PC-3 (cell line): ENCODE measurements around the gene FAM163B. TPM values are rescaled to one million over a fixed set of nuclear protein-coding genes. Genes with fewer than 3 reads are reported as not detected.

Experiments used
- ATAC-seq: fragments of 200-7000 bp; cut with Tn5 transposase; 2 replicates; pipeline ENCODE4 v1.9.1; 2020; ENCODE audit warnings: mild to moderate bottlenecking, moderate library complexity
- BruUV-seq: library from RNA; stranded (reverse); fragments of 400-500 nt; replicated peaks from 2 replicates; lab custom pipeline; 2021; lab: Mats Ljungman, UMichigan
- CTCF ChIA-PET: fragments of 300-600 bp; sonication (Branson Sonifier 250); formaldehyde crosslinking; loops from one replicate; lab custom pipeline; 2022; ENCODE audit warnings: antibody characterized with exemption; lab: Charles Lee
- POLR2A ChIA-PET: fragments of 300-600 bp; sonication (Branson Sonifier 250); formaldehyde crosslinking; loops from one replicate; lab custom pipeline; 2022; ENCODE audit warnings: antibody characterized with exemption; ENCODE audit not compliant: unreplicated experiment; lab: Charles Lee
- DNase-seq: peaks from one replicate; pipeline ENCODE4 v3.0.0-alpha.2; 2015
- H2AFZ ChIP-seq: fragments of 300-600 bp; sonication (generic); 2 replicates; pipeline ENCODE4 v1.6.0; 2016; ENCODE audit warnings: antibody characterized with exemption, low read length
- H3F3A ChIP-seq: fragments of 300-600 bp; sonication (generic); one replicate; pipeline ENCODE4 v1.6.0; 2017; ENCODE audit warnings: antibody characterized with exemption, low read length, control low read depth, mild to moderate bottlenecking; ENCODE audit not compliant: unreplicated experiment
- H3K27ac ChIP-seq: fragments of 300-600 bp; sonication (generic); 2 replicates; pipeline ENCODE4 v1.5.1; 2016; ENCODE audit warnings: mild to moderate bottlenecking, low read length
- H3K27me3 ChIP-seq: fragments of 300-600 bp; sonication (generic); 2 replicates; pipeline ENCODE4 v1.6.1; 2016; ENCODE audit warnings: low read length, mixed read lengths
- H3K36me3 ChIP-seq: fragments of 300-600 bp; sonication (generic); 2 replicates; pipeline ENCODE4 v1.6.1; 2016; ENCODE audit warnings: low read depth, mixed run types, low read length, mixed read lengths
- H3K4me1 ChIP-seq: fragments of 300-600 bp; sonication (generic); 2 replicates; pipeline ENCODE4 v1.5.1; 2016; ENCODE audit warnings: low read length; ENCODE audit not compliant: insufficient read depth
- H3K4me2 ChIP-seq: fragments of 300-600 bp; sonication (generic); 2 replicates; pipeline ENCODE4 v1.6.0; 2016; ENCODE audit warnings: low read length
- H3K4me3 ChIP-seq: fragments of 300-600 bp; sonication (generic); 2 replicates; pipeline ENCODE4 v1.5.1; 2016; ENCODE audit warnings: mild to moderate bottlenecking, low read length, mixed read lengths
- H3K79me2 ChIP-seq: fragments of 300-600 bp; sonication (generic); 2 replicates; pipeline ENCODE4 v1.6.1; 2017; ENCODE audit warnings: low read length, mixed read lengths
- H3K9ac ChIP-seq: fragments of 300-600 bp; sonication (generic); 2 replicates; pipeline ENCODE4 v1.6.0; 2016; ENCODE audit warnings: mild to moderate bottlenecking, low read length
- H3K9me2 ChIP-seq: fragments of 300-600 bp; sonication (generic); replicated peaks from 2 replicates; pipeline ENCODE4 v1.6.1; 2016; ENCODE audit warnings: mixed run types, low read length, mixed read lengths
- H3K9me3 ChIP-seq: fragments of 300-600 bp; sonication (generic); 2 replicates; pipeline ENCODE4 v1.6.1; 2016; ENCODE audit warnings: low read length, mixed read lengths
- H4K20me1 ChIP-seq: fragments of 300-600 bp; sonication (generic); 2 replicates; pipeline ENCODE4 v1.6.1; 2016; ENCODE audit warnings: low read length, mixed read lengths
- CTCF ChIP-seq: fragments of 300-600 bp; sonication (generic); conservative IDR thresholded peaks from 2 replicates; pipeline ENCODE4 v1.5.1; 2017; ENCODE audit warnings: antibody characterized with exemption, low read depth, mild to moderate bottlenecking, low read length
- EZH2 ChIP-seq: fragments of 300-600 bp; sonication (generic); IDR thresholded peaks from one replicate; pipeline ENCODE4 v1.6.1; 2017; ENCODE audit warnings: antibody characterized with exemption, mild to moderate bottlenecking, low read length; ENCODE audit not compliant: unreplicated experiment
- EZH2phosphoT487 ChIP-seq: fragments of 300-600 bp; sonication (generic); IDR thresholded peaks from 2 replicates; pipeline ENCODE4 v1.6.1; 2018; ENCODE audit warnings: mild to moderate bottlenecking, antibody characterized with exemption, low read length, borderline replicate concordance
- intact Hi-C: fragments of 100-400 bp; cut with micrococcal nuclease; formaldehyde crosslinking; loops from 2 replicates; pipeline ENCODE4 v1.9.0; 2023
- total RNA-seq: library from RNA; depleted of rRNA; stranded (reverse); fragments of >200 nt; gene quantifications from 2 replicates; pipeline ENCODE4 v1.2.3, GENCODE V29; 2014

The FAM163B gene
- total RNA-seq, 1 experiment from 2014 or later, result not detected

GRCh38 chr9:133591985-133592384 lies 17.2 kb downstream of the FAM163B start:
- H4K20me1 ChIP-seq, result no peaks in the 10 kb centered on the region
- DNase-seq (no peak), ATAC-seq (no peak; the same call in 1 of the 2 replicates)
- H3F3A ChIP-seq, result no peaks in the 10 kb centered on the region
- no peaks in the 10 kb centered on the region for H3K9me3 ChIP-seq
- intact Hi-C loops, result no loop called here
- no peak overlapping the region for H2AFZ ChIP-seq
- no peak overlapping the region for H3K4me3 ChIP-seq
- CTCF ChIA-PET, result no interaction called here
- no peaks in the 10 kb centered on the region for H3K36me3 ChIP-seq
- no peaks in the 10 kb centered on the region for H3K4me1 ChIP-seq
- POLR2A ChIA-PET, result no interaction called here
- H3K27me3 ChIP-seq, result no peaks in the 10 kb centered on the region
- TF ChIP-seq EZH2, result no peak
- H3K9me2 ChIP-seq, result no peaks in the 10 kb centered on the region
- no peaks in the 10 kb centered on the region for H3K79me2 ChIP-seq
- no TSS peak for BruUV-seq
- H3K9ac ChIP-seq, result no peak overlapping the region
- H3K27ac ChIP-seq, result no peak overlapping the region
- no peak overlapping the region for H3K4me2 ChIP-seq

DNA sequence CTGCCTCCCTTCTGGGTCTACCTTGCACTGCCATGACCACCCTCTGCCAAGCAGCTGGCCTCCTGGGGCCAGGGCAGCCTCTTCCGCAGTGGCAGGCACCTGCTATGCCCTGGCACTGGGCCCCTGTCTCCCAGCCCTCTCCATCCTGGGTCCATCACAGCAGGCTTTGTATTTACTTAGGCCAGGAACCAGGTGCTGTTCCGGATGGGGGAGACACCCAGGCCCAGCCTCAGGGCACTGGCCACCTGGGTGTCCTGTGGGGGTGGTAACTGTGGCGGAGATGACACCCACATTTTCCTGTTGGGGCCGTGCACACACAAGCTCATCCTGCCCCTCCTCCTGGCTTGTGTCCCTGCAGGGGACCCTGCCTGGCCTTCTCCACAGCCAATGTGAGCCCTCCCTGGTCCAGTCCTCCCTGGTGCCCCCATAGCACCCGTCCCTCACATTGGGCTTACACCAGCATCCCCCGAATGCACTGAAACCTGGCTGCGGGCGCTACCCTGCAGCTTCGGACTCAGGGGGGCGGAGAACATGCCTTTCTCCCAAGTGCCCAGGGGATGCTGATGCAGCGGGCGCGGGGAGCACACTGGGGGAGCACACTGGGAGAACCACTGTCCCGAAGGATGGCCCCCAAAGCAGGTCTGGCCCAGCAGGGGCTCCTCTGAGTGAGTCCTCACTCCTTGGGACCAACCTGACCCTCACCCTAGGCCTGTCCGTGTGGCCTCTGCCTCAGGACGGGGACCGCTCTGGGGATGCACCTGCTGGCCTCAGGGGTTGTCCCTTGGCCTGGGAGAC lies 17.9 kb downstream of the FAM163B start:
- no peak for TF ChIP-seq CTCF
- TF ChIP-seq EZH2phosphoT487, result no peak
- no peak for TF ChIP-seq EZH2
- Histone ChIP-seq H3K27ac (no peak overlapping the region), H3K9ac (no peak overlapping the region), H3K9me2 (no peaks in the 10 kb centered on the region), H4K20me1 (no peaks in the 10 kb centered on the region), H3K4me1 (no peaks in the 10 kb centered on the region), H3K9me3 (no peaks in the 10 kb centered on the region), H3K27me3 (peaks cover 5% of the 10 kb centered on the region), H2AFZ (no peak overlapping the region), H3F3A (no peaks in the 10 kb centered on the region), H3K4me3 (no peak overlapping the region), H3K4me2 (no peak overlapping the region), H3K36me3 (no peaks in the 10 kb centered on the region), H3K79me2 (no peaks in the 10 kb centered on the region)
- no peak for DNase-seq
- no TSS peak for BruUV-seq
- ChIA-PET CTCF (no interaction called here), POLR2A (no interaction called here)
- intact Hi-C loops, result no loop called here
- no peak for ATAC-seq

- no peak for DNase-seq
- Histone ChIP-seq H3K27ac (no peak overlapping the region), H3K9me3 (no peaks in the 10 kb centered on the region), H3K9ac (no peak overlapping the region), H3F3A (no peaks in the 10 kb centered on the region), H3K79me2 (no peaks in the 10 kb centered on the region), H4K20me1 (no peaks in the 10 kb centered on the region), H3K4me3 (no peak overlapping the region), H3K27me3 (peaks cover 15% of the 10 kb centered on the region), H3K9me2 (no peaks in the 10 kb centered on the region), H3K36me3 (no peaks in the 10 kb centered on the region), H3K4me2 (no peak overlapping the region), H2AFZ (no peak overlapping the region), H3K4me1 (no peaks in the 10 kb centered on the region)
- ChIA-PET CTCF (no interaction called here), POLR2A (no interaction called here)
- intact Hi-C loops, result no loop called here
- BruUV-seq, result no TSS peak
- TF ChIP-seq EZH2phosphoT487 (no peak), CTCF (no peak), EZH2 (no peak)
- no peak for ATAC-seq
Observed at GRCh38 chr9:133590231-133590855, 18.8 kb downstream of the FAM163B start.
